Motor neuron (in vitro differentiated cells): Measurements from ENCODE around the gene RALGAPA2. TPM values are rescaled to one million over a fixed set of nuclear protein-coding genes. Genes with fewer than 3 reads are reported as not detected.

Experiments used
- ATAC-seq, 8 experiments: fragments of 200-7000 bp; cut with Tn5 transposase; replicated peaks in 6 of 8; 2 replicates each; pipeline ENCODE4 v1.8.0; 2021; ENCODE audit warnings: mild to moderate bottlenecking in 8 of 8, moderate library complexity in 8 of 8
- H3K27ac ChIP-seq, 2 donors: fragments of 250-450 bp; sonication (Bioruptor Pico); 2 replicates each; pipeline ENCODE4 v1.9.0; 2021; ENCODE audit warnings: antibody characterized with exemption in 2 of 2, mild to moderate bottlenecking in 2 of 2, moderate library complexity in 1 of 2
- H3K4me1 ChIP-seq, 2 donors: fragments of 250-450 bp; sonication (Bioruptor Pico); replicated peaks in 1 of 2; 2 replicates each; pipeline ENCODE4 v1.6.1; 2021; ENCODE audit warnings: antibody characterized with exemption in 2 of 2, mild to moderate bottlenecking in 2 of 2, moderate library complexity in 1 of 2
- H3K4me3 ChIP-seq, 5 donors: fragments of 250-450 bp; sonication (Bioruptor Pico); 2 replicates each; pipeline ENCODE4 v1.9.0; 2021; ENCODE audit warnings: antibody characterized with exemption in 5 of 5, mild to moderate bottlenecking in 5 of 5, moderate library complexity in 4 of 5
- WGBS, 10 experiments: fragments of 450-650 bp; shearing (Covaris generic); methylation state at CpG; one replicate each; pipeline ENCODE4 v1.0.0; 2022; 5-methylcytosine and 5-hydroxymethylcytosine counted together
- in situ Hi-C, 9 experiments: fragments of 400-800 bp; cut with MboI; loops; one replicate each; pipeline ENCODE4 v1.15.0; 2021; ENCODE audit warnings: low sequenced_read_pairs in 9 of 9, low pct_unique_long_range_greater_than_20kb in 2 of 9; ENCODE audit not compliant: unreplicated experiment in 9 of 9
- total RNA-seq, 8 experiments: library from RNA; unstranded; fragments of 300-600 nt; gene quantifications; 2 replicates each; pipeline versions ENCODE4 v1.2.3 to v1.2.4, GENCODE V29; 2022

RALGAPA2 gene
- total RNA-seq, 8 experiments from 2014 or later, result 10.7 to 67.4 (median 20.2) TPM

DNA sequence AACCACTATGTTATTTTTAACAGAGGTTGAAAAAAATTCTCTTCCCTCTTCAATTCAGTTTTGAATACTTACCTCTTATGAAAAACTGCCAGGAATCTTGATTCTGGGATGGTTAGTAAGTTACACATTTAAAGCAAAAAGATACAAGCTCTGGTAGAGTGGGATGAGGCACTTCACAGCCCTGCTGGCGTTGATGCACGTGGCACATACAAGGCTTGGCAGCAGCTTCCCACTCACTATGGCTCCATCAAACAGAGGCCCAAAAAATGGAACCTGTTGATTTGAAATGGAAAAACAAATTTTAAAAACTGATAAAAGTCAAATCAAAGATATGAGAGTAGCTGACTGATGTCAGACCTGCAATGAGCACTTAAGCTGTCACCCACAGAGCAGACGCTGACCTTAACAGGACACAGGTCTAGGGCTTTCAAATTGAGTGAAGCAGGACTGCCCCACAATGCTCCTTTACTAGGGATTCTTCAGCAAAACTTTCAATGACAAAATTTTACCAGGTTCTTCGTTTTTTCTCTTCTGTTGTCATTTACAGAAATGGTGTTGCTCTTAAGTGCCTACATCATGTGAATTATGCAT lies 239.7 kb downstream of the RALGAPA2 start:
- no peak for ATAC-seq
- H3K4me1 ChIP-seq, result peaks cover 3 to 10% of the 10 kb centered on the region in 2 donors
- 50 to 100% (median 93%) methylated on average over 1 to 4 of the region's 4 CpGs; no CpG with 5 or more reads in 2 of the 10 experiments for WGBS, 10 experiments
- no peak overlapping the region for H3K4me3 ChIP-seq
- no peak overlapping the region for H3K27ac ChIP-seq
- in situ Hi-C loops, result no loop called here

DNA sequence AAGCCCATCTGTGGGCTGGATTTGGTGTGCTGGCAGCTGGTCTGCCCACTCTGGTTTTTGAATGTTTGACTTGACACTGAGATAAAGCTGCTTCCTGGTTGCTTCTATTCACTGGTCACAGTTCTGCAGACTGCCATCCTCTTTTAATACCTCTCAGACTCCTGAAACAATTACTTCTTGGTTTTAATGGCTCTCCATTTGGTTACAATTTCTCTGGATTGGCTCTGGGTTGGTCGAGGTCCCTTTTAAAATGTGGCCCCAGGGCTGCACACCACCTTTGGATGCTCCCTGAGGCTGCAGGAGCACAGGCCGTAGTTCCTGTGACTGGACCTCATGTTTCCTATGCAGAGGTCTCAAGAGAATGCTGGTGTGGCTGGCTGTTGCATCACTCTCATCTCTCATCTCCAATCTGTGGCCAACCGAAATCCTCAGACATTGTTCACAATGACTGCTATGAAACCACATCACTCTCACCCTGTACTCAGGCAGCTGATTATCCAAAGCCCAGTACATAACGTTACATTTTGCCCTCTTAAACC lies 246.0 kb downstream of the RALGAPA2 start:
- WGBS, 10 experiments, result 0 to 95% (median 64%) methylated on average over 1 to 4 of the region's 4 CpGs; no CpG with 5 or more reads in 4 of the 10 experiments
- no peak overlapping the region for H3K4me3 ChIP-seq
- peak in 2 of 8 experiments; percentile 12 to 40 for ATAC-seq
- in situ Hi-C loops, result no loop called here
- H3K4me1 ChIP-seq, result peaks cover 49 to 55% of the 10 kb centered on the region in 2 donors
- H3K27ac ChIP-seq, result no peak overlapping the region

DNA sequence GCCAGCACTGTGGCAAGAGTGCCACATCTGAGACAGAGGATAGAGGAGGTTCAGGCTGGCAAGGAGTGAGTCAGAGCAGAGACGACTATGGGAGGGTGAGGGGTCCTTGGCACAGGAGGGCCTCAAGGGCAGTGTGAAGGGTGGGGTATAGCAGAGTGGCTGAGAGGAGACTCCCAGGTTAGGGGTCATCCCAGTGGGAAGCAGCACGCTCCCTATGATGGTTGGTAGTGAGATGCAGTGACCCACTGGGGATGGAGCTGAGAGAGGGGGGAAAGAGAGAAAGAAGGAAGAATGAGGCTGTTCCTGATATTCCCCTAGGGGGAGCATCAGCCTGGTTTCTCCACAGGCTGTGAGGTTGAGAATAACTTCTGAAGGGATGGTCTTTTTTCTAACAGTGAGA lies 247.2 kb downstream of the RALGAPA2 start:
- 33 to 43% (median 39%) methylated on average over 1 of the region's 2 CpGs; no CpG with 5 or more reads in 6 of the 10 experiments for WGBS, 10 experiments
- ATAC-seq, result peak in 7 of 8 experiments; percentile 7 to 64 (median 51)

DNA sequence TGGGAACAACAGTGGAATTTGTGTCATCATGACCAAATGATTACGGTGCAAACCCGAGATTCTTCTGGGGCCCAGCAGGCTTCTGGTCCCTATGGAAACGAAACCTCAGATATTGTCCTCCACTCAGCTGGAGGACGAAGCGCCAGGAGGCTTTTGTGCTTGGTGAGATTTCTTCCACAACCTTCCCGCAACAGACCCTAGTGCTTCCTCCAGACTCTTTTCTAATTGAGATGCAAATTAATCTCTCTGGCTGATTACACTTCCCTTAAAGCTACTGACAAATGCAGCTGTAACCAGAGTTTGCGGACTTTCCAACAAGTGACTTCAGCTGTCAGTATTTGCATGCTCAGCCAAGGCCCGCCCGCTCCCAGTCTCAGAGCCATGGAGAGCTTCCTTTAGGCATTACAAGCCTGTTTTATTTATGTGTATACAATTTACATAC lies 248.5 kb downstream of the RALGAPA2 start:
- WGBS, 10 experiments, result 3 to 76% (median 32%) methylated on average over 3 to 7 of the region's 9 CpGs; no CpG with 5 or more reads in 2 of the 10 experiments
- peak overlapping the region; percentile 29 to 58 for H3K27ac ChIP-seq
- peak; percentile 84 to 92 (median 87) for ATAC-seq

More for the DNA sequence above, 247.2 kb downstream of the RALGAPA2 start:
- no peak overlapping the region for H3K4me3 ChIP-seq
- in situ Hi-C loops, result no loop called here
- H3K27ac ChIP-seq, result peak overlapping the region in 1 of 2 donors; percentile 56
- H3K4me1 ChIP-seq, result peaks cover 50 to 58% of the 10 kb centered on the region in 2 donors

DNA sequence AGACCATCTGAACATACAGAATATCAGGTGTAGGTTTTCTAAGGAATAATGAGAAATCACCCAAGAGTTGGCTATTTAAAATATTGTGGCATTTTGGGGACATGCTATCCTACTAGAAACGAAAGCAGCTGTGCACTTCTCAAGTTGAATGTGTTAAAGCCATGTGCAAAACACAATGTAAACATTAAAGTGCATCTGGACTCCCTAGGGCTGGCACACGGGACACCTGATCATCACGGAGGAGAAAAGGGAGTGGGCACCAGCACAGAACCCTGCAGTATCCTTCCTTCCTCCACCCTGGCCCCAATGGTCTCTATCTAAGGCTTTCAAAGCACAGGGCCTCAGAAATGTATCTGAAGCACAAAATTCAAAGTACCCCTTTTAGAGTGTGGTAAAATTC lies 250.3 kb downstream of the RALGAPA2 start:
- Histone ChIP-seq H3K4me3 (no peak overlapping the region), H3K27ac (no peak overlapping the region), H3K4me1 (peaks cover 50 to 58% of the 10 kb centered on the region in 2 donors)
- 0 to 80% (median 60%) methylated on average over 1 to 3 of the region's 3 CpGs for WGBS, 10 experiments
- no peak for ATAC-seq
- in situ Hi-C loops, result no loop called here

More for the DNA sequence above, 248.5 kb downstream of the RALGAPA2 start:
- Histone ChIP-seq H3K4me1 (peaks cover 50 to 58% of the 10 kb centered on the region in 2 donors), H3K4me3 (no peak overlapping the region)
- in situ Hi-C loops, result no loop called here

DNA sequence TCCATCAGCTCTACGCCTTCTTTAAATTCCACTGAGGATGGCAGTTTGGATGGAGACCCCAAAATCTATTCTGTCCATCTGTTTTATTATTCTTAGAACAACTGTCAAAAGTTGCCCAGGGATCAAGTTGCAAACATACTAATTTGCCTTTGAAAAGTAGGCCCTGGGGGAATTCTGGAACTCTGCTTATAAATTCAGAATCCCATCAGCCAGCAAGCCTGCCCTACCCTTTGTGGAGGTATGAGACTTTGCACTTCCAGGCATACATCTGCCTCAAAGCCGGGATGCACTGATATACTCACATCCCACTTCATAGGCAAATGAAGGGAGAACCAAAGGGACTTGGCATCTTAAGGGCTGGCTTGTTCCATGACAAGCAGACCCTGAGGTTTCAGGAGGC lies 250.9 kb downstream of the RALGAPA2 start:
- 17 to 60% (median 50%) methylated on average over 1 to 2 of the region's 2 CpGs; no CpG with 5 or more reads in 3 of the 10 experiments for WGBS, 10 experiments
- Histone ChIP-seq H3K27ac (no peak overlapping the region), H3K4me3 (no peak overlapping the region), H3K4me1 (peaks cover 47 to 54% of the 10 kb centered on the region in 2 donors)
- in situ Hi-C loops, result no loop called here
- ATAC-seq, result peak in 5 of 8 experiments; percentile 13 to 66 (median 46)

DNA sequence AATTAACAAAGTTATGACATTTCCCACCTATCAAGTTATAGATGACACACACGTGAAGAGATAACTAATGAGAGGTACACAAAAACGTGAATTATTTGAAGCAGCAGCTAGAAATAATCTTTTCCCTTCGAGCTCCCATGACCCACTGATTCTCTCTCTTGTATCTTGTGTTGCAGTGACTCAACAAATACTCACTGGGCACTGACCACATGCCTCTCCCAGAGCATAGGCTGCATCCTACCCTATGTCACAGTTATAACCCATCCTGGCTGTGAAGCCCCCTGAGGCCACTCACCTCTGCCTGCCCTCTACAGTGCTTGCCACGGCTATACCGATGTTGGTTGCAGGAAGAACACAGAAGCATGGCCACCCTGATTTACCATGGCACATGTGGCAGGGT lies 252.7 kb downstream of the RALGAPA2 start:
- ATAC-seq, result no peak
- H3K27ac ChIP-seq, result no peak overlapping the region
- no peak overlapping the region for H3K4me3 ChIP-seq
- 57 to 100% (median 98%) methylated on average over 1 to 4 of the region's 5 CpGs; no CpG with 5 or more reads in 4 of the 10 experiments for WGBS, 10 experiments
- H3K4me1 ChIP-seq, result peaks cover 29 to 38% of the 10 kb centered on the region in 2 donors
- in situ Hi-C loops, result no loop called here

DNA sequence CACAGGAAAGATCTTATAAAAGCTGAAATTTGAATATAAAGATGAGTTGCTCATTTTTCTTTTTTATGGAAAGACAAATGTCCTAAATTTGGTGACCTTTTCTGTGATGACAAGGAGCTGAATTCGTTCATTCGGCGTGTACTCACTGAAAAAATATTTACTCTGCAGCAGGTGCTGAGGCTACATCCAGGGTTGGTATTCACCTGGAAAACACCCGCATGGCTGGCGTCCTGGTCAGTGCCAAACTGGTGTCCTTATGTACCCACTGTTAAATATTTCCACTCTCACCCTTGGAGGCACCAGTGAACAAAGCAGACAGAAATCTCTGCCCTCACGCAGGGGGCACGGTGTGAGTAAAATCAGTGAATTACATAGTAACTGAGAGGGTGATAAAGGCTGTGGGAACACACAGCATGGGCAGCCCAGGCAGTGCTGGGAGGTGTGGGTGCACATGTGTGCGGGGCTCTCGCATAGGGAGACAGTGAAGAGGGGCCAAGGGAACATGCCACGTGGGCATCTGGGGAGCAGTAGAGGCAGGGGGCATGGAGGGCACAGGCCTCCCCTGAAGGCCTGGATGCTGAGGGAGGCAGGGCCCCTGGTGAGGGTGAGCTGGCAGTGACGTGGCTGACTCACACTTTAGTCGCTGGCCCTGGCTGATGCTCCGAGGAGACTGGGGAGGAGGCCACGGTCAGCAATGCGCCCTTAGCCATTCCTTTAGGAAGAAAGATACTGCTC lies 254.9 kb downstream of the RALGAPA2 start:
- no peak overlapping the region for H3K4me3 ChIP-seq
- 58 to 100% (median 94%) methylated on average over 1 to 10 of the region's 15 CpGs; no CpG with 5 or more reads in 1 of the 10 experiments for WGBS, 10 experiments
- in situ Hi-C loops, result no loop called here
- H3K27ac ChIP-seq, result no peak overlapping the region
- ATAC-seq, result peak in 6 of 8 experiments; percentile 10 to 90 (median 62)
- peaks cover 13 to 29% of the 10 kb centered on the region in 2 donors for H3K4me1 ChIP-seq

DNA sequence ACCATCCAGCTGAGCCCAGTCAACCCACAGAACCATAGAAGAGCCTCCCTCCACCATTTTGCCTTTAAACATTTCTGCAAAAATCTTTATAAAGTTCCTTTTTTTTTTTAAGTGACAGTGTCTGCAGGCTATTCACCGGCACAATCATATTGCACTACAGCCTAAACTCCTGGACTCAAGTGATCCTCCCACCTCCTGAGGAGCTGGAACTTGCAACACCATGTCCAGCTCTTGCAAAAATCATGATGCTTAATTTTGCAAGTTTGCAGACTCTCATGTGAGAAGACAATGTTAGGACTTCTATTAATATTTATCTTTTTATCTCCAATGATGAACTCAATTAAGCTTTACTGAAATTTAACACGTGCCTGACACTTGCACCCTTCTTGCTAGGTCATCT lies 255.7 kb downstream of the RALGAPA2 start:
- ATAC-seq, result no peak
- H3K4me1 ChIP-seq, result peaks cover 7 to 22% of the 10 kb centered on the region in 2 donors
- in situ Hi-C loops, result no loop called here
- H3K4me3 ChIP-seq, result no peak overlapping the region
- H3K27ac ChIP-seq, result no peak overlapping the region
- WGBS, 10 experiments, result 75 to 100% (median 87%) methylated on average over 1 to 2 of the region's 2 CpGs

DNA sequence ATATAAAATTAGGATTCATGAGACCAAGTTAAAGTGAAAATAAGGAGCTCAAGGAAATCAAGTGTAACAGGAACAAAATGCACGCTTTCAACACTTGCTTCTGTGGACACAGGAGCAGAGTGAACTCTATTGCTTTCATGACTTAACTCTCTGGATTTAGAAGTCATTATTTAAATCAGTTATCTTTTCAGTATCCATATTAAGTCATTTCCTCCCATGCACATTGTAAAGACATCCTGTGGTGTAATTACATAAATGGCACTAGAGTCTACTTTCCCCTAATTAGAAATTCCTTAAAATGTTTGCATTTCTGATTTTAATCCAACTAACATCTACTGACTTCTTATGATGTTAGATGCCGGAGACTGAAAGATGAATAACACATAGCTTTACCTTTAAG lies 256.5 kb downstream of the RALGAPA2 start:
- no peak overlapping the region for H3K27ac ChIP-seq
- peaks cover 2 to 17% of the 10 kb centered on the region in 2 donors for H3K4me1 ChIP-seq
- peak in 2 of 8 experiments; percentile 15 to 35 for ATAC-seq
- 33 to 100% (median 75%) methylated on average over 1 to 2 of the region's 2 CpGs; no CpG with 5 or more reads in 1 of the 10 experiments for WGBS, 10 experiments
- in situ Hi-C loops, result no loop called here
- H3K4me3 ChIP-seq, result no peak overlapping the region

DNA sequence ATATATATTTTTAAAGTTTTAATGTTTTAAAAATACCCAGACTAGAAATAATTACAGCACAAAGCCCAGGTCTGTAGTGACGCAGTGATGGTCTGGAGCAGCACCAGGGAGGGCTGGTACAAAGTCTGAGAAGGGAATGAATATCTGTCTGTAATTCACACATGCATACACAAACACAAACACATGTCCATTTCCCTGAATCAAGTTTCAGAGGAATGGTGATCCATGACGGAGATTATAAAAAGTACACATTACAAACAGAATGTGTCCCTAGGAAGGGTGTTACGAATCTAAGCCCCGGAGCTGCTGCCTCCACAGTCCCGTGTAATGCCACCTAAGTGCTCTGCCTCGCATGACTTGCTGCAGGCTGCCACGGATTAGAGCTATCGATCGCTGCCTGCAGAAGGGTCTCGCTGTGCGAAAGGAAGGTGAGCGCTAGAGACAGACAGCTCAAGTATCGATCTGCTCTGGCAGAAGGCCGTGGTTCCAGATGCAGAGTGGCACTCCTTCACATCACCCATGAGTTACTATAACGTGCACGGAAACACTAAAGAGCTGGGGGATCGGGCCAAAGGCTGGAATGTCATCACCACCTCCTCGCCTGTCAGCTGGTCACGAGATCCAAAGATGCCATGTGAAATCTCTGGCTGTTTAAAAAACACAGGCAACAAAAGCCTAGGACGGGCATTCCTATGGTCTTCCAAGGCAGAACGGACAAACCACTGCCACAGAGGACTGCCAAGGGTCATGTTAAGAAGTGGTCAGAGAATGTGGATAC lies 257.4 kb downstream of the RALGAPA2 start:
- WGBS, 10 experiments, result 78 to 100% (median 90%) methylated on average over 1 to 18 of the region's 21 CpGs; no CpG with 5 or more reads in 2 of the 10 experiments
- peak in 1 of 8 experiments; percentile 9 for ATAC-seq
- Histone ChIP-seq H3K27ac (no peak overlapping the region), H3K4me1 (peaks cover 5 to 21% of the 10 kb centered on the region in 2 donors), H3K4me3 (no peak overlapping the region)
- in situ Hi-C loops, result no loop called here

DNA sequence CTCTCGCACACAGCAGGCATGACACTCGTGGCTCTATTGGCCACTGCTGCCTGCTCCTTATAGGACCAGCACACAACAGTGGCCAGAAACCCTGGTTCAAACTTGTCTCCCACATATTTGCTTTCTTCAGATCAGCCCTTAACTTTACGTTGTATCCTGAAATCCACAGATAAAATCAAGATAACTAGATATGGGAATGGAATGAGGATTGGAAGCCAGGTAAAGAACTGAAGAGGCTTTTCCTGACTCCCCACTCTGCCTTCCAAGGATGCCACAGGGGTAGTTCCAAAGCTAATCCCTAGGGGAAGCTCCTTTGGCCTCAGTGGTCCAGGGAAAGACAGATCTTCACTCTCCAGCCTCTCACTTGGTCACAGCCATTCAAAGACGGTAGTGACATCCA lies 258.1 kb downstream of the RALGAPA2 start:
- Histone ChIP-seq H3K4me3 (no peak overlapping the region), H3K27ac (no peak overlapping the region), H3K4me1 (peaks cover 5 to 21% of the 10 kb centered on the region in 2 donors)
- WGBS, 10 experiments, result 69 to 100% (median 87%) methylated on average over 1 to 4 of the region's 4 CpGs; no CpG with 5 or more reads in 2 of the 10 experiments
- in situ Hi-C loops, result no loop called here
- no peak for ATAC-seq
